A549 treated with AZD2906 at 1 μM for 4 hours (cell line): ENCODE data around the gene UBN1. TPM values are rescaled to one million over a fixed set of nuclear protein-coding genes. Genes with fewer than 3 reads are reported as not detected.

Source experiments
- total RNA-seq: library from RNA; stranded (reverse); fragments of 200-300 nt; extraction: Qiagen RNA extraction; gene quantifications from 5 replicates; pipeline ENCODE4 v1.2.3, GENCODE V29; 2022

UBN1 gene
- 25.8 to 27.0 TPM (median 26.5 TPM) in 5 replicates for total RNA-seq

DNA sequence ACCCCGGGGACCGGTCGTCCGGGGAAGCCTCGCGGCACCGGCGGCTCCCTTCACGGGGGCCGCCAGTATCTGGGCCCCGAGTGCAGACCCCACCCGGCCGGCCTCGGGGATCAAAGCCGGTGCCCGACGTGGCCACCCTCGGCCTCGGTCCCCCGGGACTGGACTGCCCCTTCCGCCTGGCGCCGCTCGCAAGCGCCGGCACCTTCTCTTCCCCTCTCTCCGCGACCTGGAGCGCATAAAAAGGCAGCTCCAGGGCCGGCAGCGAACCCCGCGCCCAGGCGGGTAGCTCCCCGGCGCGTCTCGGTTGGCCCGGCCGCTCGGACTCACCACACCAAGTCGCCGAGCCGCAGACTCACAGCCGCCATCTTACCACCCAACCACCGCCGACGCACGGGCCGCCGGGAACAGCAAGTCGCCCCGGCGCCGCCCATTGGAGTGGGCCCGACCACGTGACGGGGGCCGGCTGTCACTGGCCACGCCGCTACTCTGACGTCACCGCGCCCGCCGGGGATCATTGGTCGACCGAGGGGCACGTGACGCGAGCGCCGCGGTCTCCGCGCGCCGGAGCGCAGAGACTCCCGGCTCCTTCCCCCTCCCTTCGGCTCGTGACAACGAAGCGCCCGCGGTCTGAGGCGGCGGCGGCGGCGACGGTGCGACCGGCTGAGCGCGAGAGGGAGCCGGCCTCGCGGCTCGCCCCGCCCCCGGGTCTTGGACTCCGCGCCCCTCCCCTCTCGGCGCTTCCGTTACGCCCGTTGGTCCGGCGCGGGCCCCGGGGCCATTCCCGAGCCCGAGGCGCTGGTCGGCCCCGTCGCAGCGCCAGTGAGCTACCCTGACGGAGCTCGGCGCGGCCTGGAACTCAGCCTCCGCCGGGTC is at the start of gene UBN1, which contains the start of gene GLYR1:
Gene UBN1 (plus strand): TSS at position 581 of the 873 bp plus-strand sequence. CDS start 5,437 bp downstream, outside the sequence.
Gene GLYR1 (minus strand): TSS at position 388 of the 873 bp plus-strand sequence. CDS start 23 bp downstream, at position 365.

DNA sequence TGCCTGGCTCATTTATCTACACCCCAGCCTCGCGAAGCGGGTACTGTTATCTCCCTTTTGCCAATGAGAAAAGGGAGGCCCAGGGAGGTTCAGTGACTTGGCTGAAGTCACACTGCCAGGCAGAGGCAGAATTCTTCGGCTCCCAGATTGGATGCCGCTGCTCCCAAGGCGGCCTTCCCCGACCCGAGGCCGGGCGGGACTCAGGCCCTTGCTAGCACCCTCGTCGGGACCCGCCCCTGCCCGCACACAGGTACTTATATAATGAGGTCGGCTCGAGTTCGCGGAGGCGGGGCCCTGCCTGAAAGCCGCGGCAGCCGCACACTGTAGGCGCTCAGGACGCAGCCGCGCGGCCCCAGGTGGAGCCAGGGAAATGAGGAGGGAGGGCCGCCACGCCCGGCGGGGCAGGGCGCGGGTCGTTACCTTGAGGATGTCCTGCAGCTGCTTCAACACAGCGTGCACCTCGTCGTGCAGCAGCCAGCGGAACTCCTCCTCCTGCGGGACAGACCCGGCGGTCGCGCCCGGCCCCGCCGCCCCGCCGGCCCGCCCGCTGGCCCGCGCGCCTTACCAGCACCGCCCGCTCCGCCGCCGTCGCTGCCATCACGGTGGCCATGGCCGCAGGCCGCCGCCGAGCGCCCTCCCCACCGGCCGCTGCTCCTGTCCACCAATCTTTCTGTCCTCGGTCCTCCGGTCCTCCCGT is 45.2 kb upstream of the UBN1 start, which contains the start of gene ROGDI:
Gene ROGDI (minus strand): TSS at position 672 of the 697 bp plus-strand sequence. CDS start 62 bp downstream, at position 610.

Other genes starting within 250 kb of the UBN1 start
- 37.2 to 67.4 TPM (median 63.7 TPM) in 5 replicates for gene UBALD1, start 232.6 kb upstream of the UBN1 start, total RNA-seq
- gene MGRN1, start 222.7 kb upstream of the UBN1 start, total RNA-seq = 38.6 to 45.5 TPM (median 45.1 TPM) in 5 replicates
- 19.3 to 27.6 TPM (median 26.4 TPM) in 5 replicates for gene NUDT16L1, start 153.9 kb upstream of the UBN1 start, total RNA-seq
- 24.5 to 28.4 TPM (median 25.3 TPM) in 5 replicates for gene ANKS3, start 113.2 kb upstream of the UBN1 start, total RNA-seq
- 0.87 to 1.6 TPM (median 1.3 TPM) in 5 replicates for gene DNAAF8, start 112.9 kb upstream of the UBN1 start, total RNA-seq
- gene ZNF500, start 80.3 kb upstream of the UBN1 start, total RNA-seq = 7.8 to 9.5 TPM (median 8.5 TPM) in 5 replicates
- gene SEPTIN12, start 59.1 kb upstream of the UBN1 start, total RNA-seq = 0.24 TPM in 1 of 5 replicates, not detected in the others
- not detected in 5 replicates for gene SMIM22, start 52.1 kb upstream of the UBN1 start, total RNA-seq
- 10.6 to 15.4 TPM (median 14.2 TPM) in 5 replicates for gene ROGDI, start 44.8 kb upstream of the UBN1 start, total RNA-seq
- 38.0 to 44.6 TPM (median 39.7 TPM) in 5 replicates for gene GLYR1, start 193 bp upstream of the UBN1 start, total RNA-seq
- gene PPL, start 89.7 kb downstream of the UBN1 start, total RNA-seq = 4.7 to 6.0 TPM (median 5.4 TPM) in 5 replicates
- 0.01 to 0.03 TPM (median 0.03 TPM) in 5 replicates for gene SEC14L5, start 110.8 kb downstream of the UBN1 start, total RNA-seq
- 14.3 to 18.5 TPM (median 17.9 TPM) in 5 replicates for gene NAGPA, start 186.5 kb downstream of the UBN1 start, total RNA-seq
- gene C16orf89, start 218.5 kb downstream of the UBN1 start, total RNA-seq = 0.18 TPM in 1 of 5 replicates, not detected in the others
- 32.5 to 38.5 TPM (median 36.1 TPM) in 5 replicates for gene ALG1, start 224.4 kb downstream of the UBN1 start, total RNA-seq